Vagina (tissue), 2 donors: ENCODE results near the gene PSMB10. TPM values are rescaled to one million over a fixed set of nuclear protein-coding genes. Genes with fewer than 3 reads are reported as not detected.

Experiments used
- DNase-seq, 2 donors: peaks; one replicate each; pipeline ENCODE4 v3.0.0-alpha.2; 2017; ENCODE audit errors: extremely low spot score in 2 of 2
- H3K27ac ChIP-seq: fragments of 200-600 bp; sonication (generic); one replicate; pipeline ENCODE4 v1.5.1; 2019
- H3K27me3 ChIP-seq: fragments of 200-600 bp; sonication (generic); one replicate; pipeline ENCODE4 v1.5.1; 2019
- H3K36me3 ChIP-seq, 2 donors: fragments of 200-600 bp; sonication (generic); one replicate each; pipeline ENCODE4 v1.5.1; 2017 to 2019
- H3K4me1 ChIP-seq: fragments of 200-600 bp; sonication (generic); one replicate; pipeline ENCODE4 v1.5.1; 2019
- H3K4me3 ChIP-seq, 2 donors: fragments of 200-600 bp; sonication (generic); 1 replicate in 1 of 2; 2 replicates in 1 of 2; pipeline ENCODE4 v1.5.1; 2016 to 2019
- H3K9me3 ChIP-seq: fragments of 200-600 bp; sonication (generic); one replicate; pipeline ENCODE4 v1.5.1; 2019
- POLR2A ChIP-seq, 2 donors: fragments of 450-650 bp; IDR thresholded peaks; one replicate each; pipeline ENCODE4 v1.6.1; 2017; ENCODE audit warnings: antibody characterized with exemption in 2 of 2, mild to moderate bottlenecking in 2 of 2, moderate library complexity in 2 of 2
- POLR2AphosphoS5 ChIP-seq, 2 donors: sonication (generic); formaldehyde crosslinking; IDR thresholded peaks; one replicate each; pipeline ENCODE4 v1.9.0; 2017; ENCODE audit warnings: antibody characterized with exemption in 2 of 2, mild to moderate bottlenecking in 2 of 2, low read depth in 1 of 2; ENCODE audit not compliant: insufficient read depth in 1 of 2
- intact Hi-C: fragments of 100-400 bp; cut with DNase I; formaldehyde crosslinking; loops from one replicate; pipeline ENCODE4 v1.15.1; 2023
- total RNA-seq: library from RNA; depleted of rRNA; stranded (reverse); fragments of >200 nt; gene quantifications from one replicate; pipeline ENCODE4 v1.2.3, GENCODE V29; 2016
- TF ChIP-seq, protein P1 (sequence below), 3 experiments: fragments of 450-650 bp in 2 of 3; fragments of 200-600 bp in 1 of 3; sonication (generic) in 1 of 3; IDR thresholded peaks; one replicate each; pipeline ENCODE4 v1.5.1; 2017 to 2019; ENCODE audit warnings: antibody characterized with exemption in 3 of 3, mild to moderate bottlenecking in 2 of 3, moderate library complexity in 2 of 3

PSMB10 gene
- total RNA-seq, 1 donor from 2014 or later: 45.2 TPM

DNA sequence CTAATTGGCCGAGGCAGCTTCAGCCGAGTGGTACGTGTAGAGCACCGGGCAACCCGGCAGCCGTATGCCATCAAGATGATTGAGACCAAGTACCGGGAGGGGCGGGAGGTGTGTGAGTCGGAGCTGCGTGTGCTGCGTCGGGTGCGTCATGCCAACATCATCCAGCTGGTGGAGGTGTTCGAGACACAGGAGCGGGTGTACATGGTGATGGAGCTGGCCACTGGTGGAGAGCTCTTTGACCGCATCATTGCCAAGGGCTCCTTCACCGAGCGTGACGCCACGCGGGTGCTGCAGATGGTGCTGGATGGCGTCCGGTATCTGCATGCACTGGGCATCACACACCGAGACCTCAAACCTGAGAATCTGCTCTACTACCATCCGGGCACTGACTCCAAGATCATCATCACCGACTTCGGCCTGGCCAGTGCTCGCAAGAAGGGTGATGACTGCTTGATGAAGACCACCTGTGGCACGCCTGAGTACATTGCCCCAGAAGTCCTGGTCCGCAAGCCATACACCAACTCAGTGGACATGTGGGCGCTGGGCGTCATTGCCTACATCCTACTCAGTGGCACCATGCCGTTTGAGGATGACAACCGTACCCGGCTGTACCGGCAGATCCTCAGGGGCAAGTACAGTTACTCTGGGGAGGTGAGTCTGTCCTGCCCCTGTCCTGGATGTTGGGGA, 27.5 kb downstream of the PSMB10 start:
- TF ChIP-seq, protein P1, sequence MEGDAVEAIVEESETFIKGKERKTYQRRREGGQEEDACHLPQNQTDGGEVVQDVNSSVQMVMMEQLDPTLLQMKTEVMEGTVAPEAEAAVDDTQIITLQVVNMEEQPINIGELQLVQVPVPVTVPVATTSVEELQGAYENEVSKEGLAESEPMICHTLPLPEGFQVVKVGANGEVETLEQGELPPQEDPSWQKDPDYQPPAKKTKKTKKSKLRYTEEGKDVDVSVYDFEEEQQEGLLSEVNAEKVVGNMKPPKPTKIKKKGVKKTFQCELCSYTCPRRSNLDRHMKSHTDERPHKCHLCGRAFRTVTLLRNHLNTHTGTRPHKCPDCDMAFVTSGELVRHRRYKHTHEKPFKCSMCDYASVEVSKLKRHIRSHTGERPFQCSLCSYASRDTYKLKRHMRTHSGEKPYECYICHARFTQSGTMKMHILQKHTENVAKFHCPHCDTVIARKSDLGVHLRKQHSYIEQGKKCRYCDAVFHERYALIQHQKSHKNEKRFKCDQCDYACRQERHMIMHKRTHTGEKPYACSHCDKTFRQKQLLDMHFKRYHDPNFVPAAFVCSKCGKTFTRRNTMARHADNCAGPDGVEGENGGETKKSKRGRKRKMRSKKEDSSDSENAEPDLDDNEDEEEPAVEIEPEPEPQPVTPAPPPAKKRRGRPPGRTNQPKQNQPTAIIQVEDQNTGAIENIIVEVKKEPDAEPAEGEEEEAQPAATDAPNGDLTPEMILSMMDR (IDR thresholded peaks at IDR 0.05): no peak
- no peak for TF ChIP-seq POLR2AphosphoS5 (IDR thresholded peaks at IDR 0.05; ENCODE audit: insufficient read depth in 1 of 2, low read depth in 1 of 2)
- TF ChIP-seq POLR2A (IDR thresholded peaks at IDR 0.05): no peak
- H3K36me3 ChIP-seq: peaks cover 0 to 24% of the 10 kb centered on the region in 2 donors
- intact Hi-C loops: no loop called here
- H3K4me3 ChIP-seq: no peak overlapping the region
- no peak overlapping the region for H3K27ac ChIP-seq
- H3K9me3 ChIP-seq: no peaks in the 10 kb centered on the region
- no peaks in the 10 kb centered on the region for H3K27me3 ChIP-seq
- H3K4me1 ChIP-seq: no peaks in the 10 kb centered on the region
- DNase-seq: no peak

DNA sequence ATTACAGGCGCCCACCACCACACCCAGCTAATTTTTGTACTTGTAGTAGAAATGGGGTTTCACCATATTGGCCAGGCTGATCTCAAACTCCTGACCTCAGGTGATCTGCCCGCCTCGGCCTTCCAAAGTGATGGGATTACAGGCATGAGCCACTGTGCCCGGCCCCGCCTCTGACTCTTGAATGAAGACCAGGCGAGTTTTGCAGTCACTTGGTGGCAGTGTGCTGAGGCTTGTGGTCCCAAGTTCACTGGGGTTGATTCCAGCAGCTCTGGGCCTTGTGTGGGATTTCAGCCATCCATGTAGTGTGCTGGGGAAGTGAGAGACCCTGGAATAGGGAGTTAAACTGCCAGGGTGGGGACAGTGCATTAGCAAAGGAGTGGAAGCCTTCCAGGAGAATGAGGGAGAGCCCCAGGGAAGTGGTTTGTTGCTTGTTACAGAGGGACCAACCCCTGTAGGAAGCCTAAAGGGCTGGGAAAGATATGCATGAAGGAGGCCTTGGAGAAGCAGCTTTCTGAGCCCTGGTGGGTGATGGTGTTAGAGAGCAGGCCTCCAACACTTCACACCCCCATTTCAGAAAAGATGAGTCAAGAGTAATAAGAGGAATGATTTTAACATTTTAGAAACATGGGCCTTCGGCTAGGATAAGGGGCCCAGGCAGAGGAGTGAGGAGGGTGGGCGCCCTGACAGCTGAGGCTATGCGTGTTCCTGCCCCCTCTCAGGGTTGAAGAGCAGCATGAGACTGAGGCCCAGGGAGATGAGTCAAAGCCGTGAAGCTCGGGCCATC, 29.1 kb downstream of the PSMB10 start:
- H3K27me3 ChIP-seq: no peaks in the 10 kb centered on the region
- no peak overlapping the region for H3K4me3 ChIP-seq
- intact Hi-C loops: no loop called here
- H3K36me3 ChIP-seq: peaks cover 0 to 24% of the 10 kb centered on the region in 2 donors
- TF ChIP-seq POLR2A (IDR thresholded peaks at IDR 0.05) (no peak), POLR2AphosphoS5 (IDR thresholded peaks at IDR 0.05; ENCODE audit: insufficient read depth in 1 of 2, low read depth in 1 of 2) (no peak)
- TF ChIP-seq, protein P1 (IDR thresholded peaks at IDR 0.05): no peak
- DNase-seq: no peak
- H3K27ac ChIP-seq: no peak overlapping the region
- H3K4me1 ChIP-seq: no peaks in the 10 kb centered on the region
- H3K9me3 ChIP-seq: no peaks in the 10 kb centered on the region

DNA sequence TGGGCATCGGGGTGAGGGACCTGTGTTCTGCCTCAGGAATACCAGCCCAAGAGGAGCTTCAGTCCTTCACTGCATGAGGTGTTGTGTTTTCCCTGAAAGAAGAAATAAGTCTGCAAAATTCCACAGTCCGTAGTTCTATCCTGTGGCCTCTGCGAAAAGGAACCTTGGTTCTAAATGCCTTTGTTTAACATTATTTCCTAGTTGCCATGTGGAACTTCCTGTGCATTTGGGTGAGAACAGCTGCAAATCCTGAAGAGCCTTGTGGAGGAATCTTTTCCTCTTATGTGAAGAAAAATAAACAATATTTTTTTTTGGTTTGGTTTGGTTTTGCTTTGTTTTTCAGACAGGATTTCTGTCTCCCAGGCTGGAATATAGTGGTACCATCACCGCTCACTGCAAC, 33.8 kb downstream of the PSMB10 start:
- DNase-seq: no peak
- intact Hi-C loops: no loop called here
- Histone ChIP-seq H3K36me3 (no peaks in the 10 kb centered on the region), H3K27ac (no peak overlapping the region), H3K4me1 (peaks cover 5% of the 10 kb centered on the region), H3K9me3 (no peaks in the 10 kb centered on the region), H3K27me3 (no peaks in the 10 kb centered on the region), H3K4me3 (no peak overlapping the region)
- TF ChIP-seq POLR2AphosphoS5 (IDR thresholded peaks at IDR 0.05; ENCODE audit: insufficient read depth in 1 of 2, low read depth in 1 of 2) (no peak), POLR2A (IDR thresholded peaks at IDR 0.05) (no peak)
- TF ChIP-seq, protein P1 (IDR thresholded peaks at IDR 0.05): no peak

DNA sequence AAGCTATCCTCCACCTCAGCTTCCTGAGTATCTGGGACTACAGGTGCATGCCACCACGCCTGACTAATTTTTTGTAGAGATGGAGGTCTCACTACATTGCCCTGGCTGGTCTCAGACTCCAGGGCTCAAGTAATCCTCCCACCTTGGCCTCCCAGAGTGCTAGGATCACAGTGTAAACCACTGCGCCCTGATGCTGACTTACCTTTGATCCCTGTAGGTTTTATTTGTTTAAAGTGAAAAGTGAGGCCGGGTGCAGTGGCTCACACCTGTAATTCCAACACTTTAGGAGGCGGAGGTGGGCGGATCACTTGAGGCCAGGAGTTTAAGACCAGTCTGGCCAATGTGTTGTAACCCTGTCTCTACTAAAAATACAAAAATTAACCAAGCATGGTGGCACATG, 34.9 kb downstream of the PSMB10 start:
- H3K4me1 ChIP-seq: peaks cover 16% of the 10 kb centered on the region
- H3K27me3 ChIP-seq: no peaks in the 10 kb centered on the region
- H3K36me3 ChIP-seq: no peaks in the 10 kb centered on the region
- TF ChIP-seq POLR2AphosphoS5 (IDR thresholded peaks at IDR 0.05; ENCODE audit: insufficient read depth in 1 of 2, low read depth in 1 of 2) (no peak), POLR2A (IDR thresholded peaks at IDR 0.05) (no peak)
- TF ChIP-seq, protein P1 (IDR thresholded peaks at IDR 0.05): no peak
- no peak overlapping the region for H3K27ac ChIP-seq
- no peak overlapping the region for H3K4me3 ChIP-seq
- intact Hi-C loops: no loop called here
- no peaks in the 10 kb centered on the region for H3K9me3 ChIP-seq
- DNase-seq: no peak

DNA sequence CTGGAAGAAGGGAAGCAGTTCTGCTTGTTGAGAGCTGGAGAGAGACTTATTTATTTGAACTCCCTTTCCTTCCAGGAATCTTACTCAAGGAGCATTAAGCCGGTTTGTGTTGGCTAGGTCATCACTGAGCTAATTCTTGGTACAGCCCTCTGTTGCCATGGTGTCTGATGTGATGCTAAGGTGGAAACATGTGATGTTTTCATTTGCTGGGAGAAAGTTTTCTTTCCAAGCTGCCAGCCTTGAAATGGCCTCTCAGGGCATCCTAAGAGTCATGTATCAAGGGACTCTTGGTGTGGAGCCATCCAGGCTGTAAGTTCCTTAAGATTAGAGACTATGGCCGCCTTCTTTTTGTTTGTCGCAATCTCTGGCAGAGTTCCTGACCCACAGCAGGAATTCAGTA, 39.4 kb downstream of the PSMB10 start:
- H3K4me3 ChIP-seq: no peak overlapping the region
- no peaks in the 10 kb centered on the region for H3K36me3 ChIP-seq
- H3K4me1 ChIP-seq: peaks cover 54% of the 10 kb centered on the region
- no peaks in the 10 kb centered on the region for H3K27me3 ChIP-seq
- intact Hi-C loops: no loop called here
- no peak for DNase-seq
- no peak overlapping the region for H3K27ac ChIP-seq
- no peaks in the 10 kb centered on the region for H3K9me3 ChIP-seq
- TF ChIP-seq, protein P1 (IDR thresholded peaks at IDR 0.05): no peak
- no peak for TF ChIP-seq POLR2A (IDR thresholded peaks at IDR 0.05)
- no peak for TF ChIP-seq POLR2AphosphoS5 (IDR thresholded peaks at IDR 0.05; ENCODE audit: insufficient read depth in 1 of 2, low read depth in 1 of 2)
